H1 (cell line): ENCODE data around the gene DNAH1.

Experiments
- BRCA1 ChIP-seq: IDR thresholded peaks from 2 replicates; pipeline ENCODE4 v1.6.1; 2012; ENCODE audit warnings: low read depth, low read length, improper control_type of control experiment
- EZH2 ChIP-seq: fragments of 200-600 bp; sonication (generic); IDR thresholded peaks from 2 replicates; pipeline ENCODE4 v1.7.1; 2012; ENCODE audit warnings: low read depth, mild to moderate bottlenecking, moderate library complexity, low read length, inconsistent platforms; ENCODE audit not compliant: severe bottlenecking
- POLR2A ChIP-seq, 2 experiments: IDR thresholded peaks; 1 replicate in 1 of 2; 2 replicates in 1 of 2; pipeline ENCODE4 v1.6.1; 2011; ENCODE audit warnings: low read depth in 2 of 2, low read length in 2 of 2, mild to moderate bottlenecking in 2 of 2; ENCODE audit errors: control extremely low read depth in 1 of 2
- RXRA ChIP-seq: IDR thresholded peaks from 2 replicates; pipeline ENCODE4 v1.6.1; 2011; ENCODE audit warnings: low read depth, mild to moderate bottlenecking, low read length, moderate library complexity; ENCODE audit not compliant: insufficient read depth
- SRF ChIP-seq: IDR thresholded peaks from 2 replicates; pipeline ENCODE4 v1.6.1; 2011; ENCODE audit warnings: mild to moderate bottlenecking, low read depth, low read length, moderate library complexity
- TF ChIP-seq, protein P1 (sequence below), 3 experiments: IDR thresholded peaks; 1 replicate in 2 of 3; 2 replicates in 1 of 3; pipeline versions ENCODE4 v1.5.1 to v1.6.1; 2011; ENCODE audit warnings: low read length in 3 of 3, mild to moderate bottlenecking in 3 of 3, inconsistent platforms in 2 of 3, low read depth in 1 of 3, moderate library complexity in 1 of 3; ENCODE audit not compliant: insufficient read depth in 1 of 3; ENCODE audit errors: control extremely low read depth in 1 of 3

DNA sequence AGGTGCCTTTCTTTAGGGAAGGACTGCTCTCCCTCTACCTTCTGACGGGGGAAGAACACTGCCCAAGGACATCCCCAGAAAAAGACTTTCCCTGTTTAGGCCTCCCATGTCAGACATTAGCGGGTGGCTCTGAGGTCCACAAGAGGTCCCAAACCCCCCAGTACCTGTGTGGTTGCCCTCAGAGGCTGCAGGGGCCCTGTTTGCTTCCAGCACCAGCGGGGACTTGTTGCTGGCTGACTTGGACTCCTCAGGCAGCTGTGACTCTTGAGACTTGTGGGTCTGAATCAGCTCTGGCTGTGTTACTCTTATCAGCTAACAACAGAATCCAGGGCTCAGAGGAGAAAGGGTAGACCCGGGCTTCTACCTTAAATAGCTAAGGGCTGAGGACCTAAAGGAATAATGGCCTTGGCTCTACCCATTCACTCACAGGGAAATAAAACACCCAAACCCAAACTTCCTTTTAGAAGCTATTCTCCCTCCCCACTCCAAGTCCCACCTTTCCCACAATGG is 89.5 kb downstream of the DNAH1 start:
- TF ChIP-seq RXRA (no peak), POLR2A (IDR thresholded peaks at IDR 0.05; ENCODE audit: control extremely low read depth in 1 of 2, low read depth in 2 of 2, low read length in 2 of 2) (no peak), BRCA1 (no peak), SRF (no peak), EZH2 (no peak)
- TF ChIP-seq, protein P1, sequence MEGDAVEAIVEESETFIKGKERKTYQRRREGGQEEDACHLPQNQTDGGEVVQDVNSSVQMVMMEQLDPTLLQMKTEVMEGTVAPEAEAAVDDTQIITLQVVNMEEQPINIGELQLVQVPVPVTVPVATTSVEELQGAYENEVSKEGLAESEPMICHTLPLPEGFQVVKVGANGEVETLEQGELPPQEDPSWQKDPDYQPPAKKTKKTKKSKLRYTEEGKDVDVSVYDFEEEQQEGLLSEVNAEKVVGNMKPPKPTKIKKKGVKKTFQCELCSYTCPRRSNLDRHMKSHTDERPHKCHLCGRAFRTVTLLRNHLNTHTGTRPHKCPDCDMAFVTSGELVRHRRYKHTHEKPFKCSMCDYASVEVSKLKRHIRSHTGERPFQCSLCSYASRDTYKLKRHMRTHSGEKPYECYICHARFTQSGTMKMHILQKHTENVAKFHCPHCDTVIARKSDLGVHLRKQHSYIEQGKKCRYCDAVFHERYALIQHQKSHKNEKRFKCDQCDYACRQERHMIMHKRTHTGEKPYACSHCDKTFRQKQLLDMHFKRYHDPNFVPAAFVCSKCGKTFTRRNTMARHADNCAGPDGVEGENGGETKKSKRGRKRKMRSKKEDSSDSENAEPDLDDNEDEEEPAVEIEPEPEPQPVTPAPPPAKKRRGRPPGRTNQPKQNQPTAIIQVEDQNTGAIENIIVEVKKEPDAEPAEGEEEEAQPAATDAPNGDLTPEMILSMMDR (IDR thresholded peaks at IDR 0.05; ENCODE audit: control extremely low read depth in 1 of 3, insufficient read depth in 1 of 3, low read depth in 1 of 3, low read length in 3 of 3): no peak
